WTC11 (cell line): ENCODE measurements around the gene RMRP. TPM values are rescaled to one million over a fixed set of nuclear protein-coding genes. Genes with fewer than 3 reads are reported as not detected.
A peak's percentile ranks its signal among the peaks of the same experiment; 100 is the strongest.

ENCODE experiments used
- ATAC-seq: fragments of 200-7000 bp; cut with Tn5 transposase; 2 replicates; pipeline ENCODE4 v1.10.0; 2021; ENCODE audit warnings: mild to moderate bottlenecking, moderate library complexity
- CTCF ChIA-PET: fragments of 300-600 bp; sonication (Branson Sonifier 250); formaldehyde crosslinking; loops from one replicate; lab custom pipeline; 2021; ENCODE audit warnings: antibody characterized with exemption; lab: Charles Lee
- POLR2A ChIA-PET: fragments of 350-600 bp; sonication (Branson Sonifier 250); formaldehyde crosslinking; loops from one replicate; lab custom pipeline; 2021; ENCODE audit warnings: antibody characterized with exemption; lab: Charles Lee
- DNase-seq: peaks from one replicate; pipeline ENCODE4 v3.0.0; 2021; ENCODE audit warnings: low spot score
- H3K27ac Mint-ChIP-seq: 2 replicates; pipeline ENCODE4 v1.8.0; 2021; ENCODE audit warnings: mixed read lengths
- H3K27me3 Mint-ChIP-seq: 2 replicates; pipeline ENCODE4 v1.8.0; 2021; ENCODE audit warnings: low read depth, mild to moderate bottlenecking, moderate library complexity, mixed read lengths
- H3K36me3 Mint-ChIP-seq: 2 replicates; pipeline ENCODE4 v1.8.0; 2021; ENCODE audit warnings: mixed read lengths
- H3K4me1 Mint-ChIP-seq: 2 replicates; pipeline ENCODE4 v1.8.0; 2022; ENCODE audit warnings: mixed read lengths
- H3K4me3 Mint-ChIP-seq: 2 replicates; pipeline ENCODE4 v1.8.0; 2021; ENCODE audit warnings: mild to moderate bottlenecking, moderate library complexity, mixed read lengths
- H3K9me3 Mint-ChIP-seq: 2 replicates; pipeline ENCODE4 v1.8.0; 2021; ENCODE audit warnings: mixed read lengths
- ELF4 ChIP-seq: sonication (generic); formaldehyde crosslinking; IDR thresholded peaks from 2 replicates; pipeline ENCODE4 v1.8.1; 2022; ENCODE audit warnings: low read depth, mild to moderate bottlenecking, moderate library complexity, missing genetic modification reagents
- FOXP1 ChIP-seq: sonication (generic); formaldehyde crosslinking; IDR thresholded peaks from 2 replicates; pipeline ENCODE4 v1.8.0; 2022; ENCODE audit warnings: missing genetic modification reagents, mild to moderate bottlenecking, moderate library complexity, borderline replicate concordance
- GRHL2 ChIP-seq: fragments of 250-450 bp; sonication (Bioruptor Pico); IDR thresholded peaks from 2 replicates; pipeline ENCODE4 v1.8.0; 2022; ENCODE audit warnings: mild to moderate bottlenecking, moderate library complexity; ENCODE audit not compliant: insufficient replicate concordance, severe bottlenecking
- HMGA2 ChIP-seq: fragments of 250-450 bp; sonication (Bioruptor Pico); IDR thresholded peaks from 2 replicates; pipeline ENCODE4 v1.4.0; 2021; ENCODE audit warnings: mild to moderate bottlenecking, moderate library complexity
- IRF2 ChIP-seq: sonication (generic); formaldehyde crosslinking; IDR thresholded peaks from 2 replicates; pipeline ENCODE4 v1.8.0; 2022; ENCODE audit warnings: low read depth, missing genetic modification reagents, borderline replicate concordance
- JAZF1 ChIP-seq: fragments of 250-450 bp; sonication (Bioruptor Pico); IDR thresholded peaks from 2 replicates; pipeline ENCODE4 v1.9.0; 2021; ENCODE audit warnings: moderate library complexity, mild to moderate bottlenecking, inconsistent platforms
- MXD4 ChIP-seq: fragments of 250-450 bp; sonication (Bioruptor Pico); IDR thresholded peaks from 2 replicates; pipeline ENCODE4 v1.8.0; 2021; ENCODE audit warnings: mild to moderate bottlenecking, moderate library complexity, borderline replicate concordance
- NR1H2 ChIP-seq: sonication (generic); formaldehyde crosslinking; IDR thresholded peaks from 2 replicates; pipeline ENCODE4 v1.9.0; 2021; ENCODE audit warnings: mild to moderate bottlenecking, moderate library complexity, missing genetic modification reagents
- TCF7 ChIP-seq: sonication (generic); formaldehyde crosslinking; IDR thresholded peaks from 2 replicates; pipeline ENCODE4 v1.8.0; 2022; ENCODE audit warnings: mild to moderate bottlenecking, low read depth, missing genetic modification reagents, moderate library complexity
- TEAD1 ChIP-seq: sonication (generic); formaldehyde crosslinking; IDR thresholded peaks from 2 replicates; pipeline ENCODE4 v1.8.0; 2022; ENCODE audit warnings: mild to moderate bottlenecking, missing genetic modification reagents
- ZNF219 ChIP-seq: sonication (generic); formaldehyde crosslinking; IDR thresholded peaks from 2 replicates; pipeline ENCODE4 v1.8.0; 2023; ENCODE audit warnings: missing genetic modification reagents, mild to moderate bottlenecking, borderline replicate concordance
- ZNF416 ChIP-seq: fragments of 250-450 bp; sonication (Bioruptor Pico); IDR thresholded peaks from 2 replicates; pipeline ENCODE4 v1.9.0; 2021; ENCODE audit warnings: mild to moderate bottlenecking, inconsistent platforms
- total RNA-seq: library from RNA; stranded (reverse); gene quantifications from 3 replicates; pipeline ENCODE4 v1.2.3, GENCODE V29; 2021
- TF ChIP-seq, protein P1 (sequence below): fragments of 200-600 bp; IDR thresholded peaks from 2 replicates; pipeline ENCODE4 v1.8.0; 2022; ENCODE audit warnings: antibody characterized with exemption
- TF ChIP-seq, protein P2 (sequence below): sonication (generic); formaldehyde crosslinking; IDR thresholded peaks from 2 replicates; pipeline ENCODE4 v1.8.1; 2022; ENCODE audit warnings: low read depth, mild to moderate bottlenecking, moderate library complexity, missing genetic modification reagents, borderline replicate concordance
- TF ChIP-seq, protein P3 (sequence below): fragments of 250-450 bp; sonication (Bioruptor Pico); IDR thresholded peaks from 2 replicates; pipeline ENCODE4 v1.9.0; 2021; ENCODE audit warnings: mild to moderate bottlenecking
- TF ChIP-seq, protein P4 (sequence below): sonication (generic); formaldehyde crosslinking; IDR thresholded peaks from 2 replicates; pipeline ENCODE4 v1.8.1; 2023; ENCODE audit warnings: mild to moderate bottlenecking, missing genetic modification reagents, moderate library complexity
- TF ChIP-seq, protein P5 (sequence below): sonication (generic); formaldehyde crosslinking; IDR thresholded peaks from 2 replicates; pipeline ENCODE4 v1.8.0; 2023; ENCODE audit warnings: missing genetic modification reagents, mild to moderate bottlenecking, borderline replicate concordance
- TF ChIP-seq, protein P6 (sequence below): fragments of 250-450 bp; sonication (Bioruptor Pico); conservative IDR thresholded peaks from 2 replicates; pipeline ENCODE4 v1.9.0; 2021; ENCODE audit warnings: mild to moderate bottlenecking
- TF ChIP-seq, protein P7 (sequence below): sonication (generic); formaldehyde crosslinking; IDR thresholded peaks from 2 replicates; pipeline ENCODE4 v1.8.1; 2023; ENCODE audit warnings: mild to moderate bottlenecking, moderate library complexity, missing genetic modification reagents

Gene RMRP
- total RNA-seq, 1 experiment from 2014 or later = 25,958 TPM

DNA sequence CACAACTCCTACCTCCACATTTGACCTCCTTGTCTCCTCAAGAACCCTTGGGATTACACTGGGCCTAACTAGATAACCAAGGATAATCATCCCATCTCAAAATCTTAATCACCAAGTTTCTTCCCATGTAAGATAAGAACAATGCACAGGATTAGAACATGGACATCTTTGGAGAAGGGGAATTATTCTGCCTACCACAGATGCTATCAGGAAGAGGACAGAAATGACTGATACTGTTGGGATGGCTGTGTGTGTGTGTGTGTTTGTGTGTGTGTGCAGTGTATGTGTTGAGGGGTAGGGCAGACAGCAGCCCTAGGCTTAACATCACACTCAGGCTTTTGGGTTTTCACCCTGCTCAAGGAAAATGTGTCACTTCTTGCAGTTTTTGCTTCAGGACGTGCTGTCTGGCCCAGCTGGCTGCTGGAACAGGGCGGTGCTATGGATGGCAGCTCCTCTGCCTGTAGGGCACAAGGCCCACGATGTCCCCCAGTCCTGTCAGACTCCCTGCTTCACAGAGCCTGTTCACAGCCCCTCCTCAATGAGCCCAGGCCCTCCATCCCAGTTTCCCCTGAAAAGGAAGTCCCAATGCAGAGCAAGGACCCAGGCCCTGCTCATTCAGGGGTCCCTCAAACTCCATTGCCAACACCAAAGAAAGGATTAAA is 23.7 kb upstream of the RMRP start:
- no peak for ATAC-seq
- Mint-ChIP-seq H3K27me3 (peaks cover 5% of the 10 kb centered on the region), H3K9me3 (no peaks in the 10 kb centered on the region), H3K4me3 (no peak overlapping the region), H3K27ac (peak overlapping the region; percentile 95; the same call in 1 of the 2 replicates), H3K36me3 (peaks cover 38% of the 10 kb centered on the region), H3K4me1 (peaks cover 11% of the 10 kb centered on the region)
- POLR2A ChIA-PET = interaction anchor here (1.0 to 1.9 kb wide), 4 partner anchors 9 to 46 kb away, joined by 4 to 14 read pairs (median 6); partner anchors contain the start of genes ARHGEF39 and TPM2
- no peak for DNase-seq
- CTCF ChIA-PET = interaction anchor here (0.9 to 2.4 kb wide), 9 partner anchors 7 to 782 kb away, joined by 3 to 24 read pairs (median 10); partner anchors contain the start of genes ARHGEF39, CCDC107, RMRP and TPM2
- TF ChIP-seq, protein P1, sequence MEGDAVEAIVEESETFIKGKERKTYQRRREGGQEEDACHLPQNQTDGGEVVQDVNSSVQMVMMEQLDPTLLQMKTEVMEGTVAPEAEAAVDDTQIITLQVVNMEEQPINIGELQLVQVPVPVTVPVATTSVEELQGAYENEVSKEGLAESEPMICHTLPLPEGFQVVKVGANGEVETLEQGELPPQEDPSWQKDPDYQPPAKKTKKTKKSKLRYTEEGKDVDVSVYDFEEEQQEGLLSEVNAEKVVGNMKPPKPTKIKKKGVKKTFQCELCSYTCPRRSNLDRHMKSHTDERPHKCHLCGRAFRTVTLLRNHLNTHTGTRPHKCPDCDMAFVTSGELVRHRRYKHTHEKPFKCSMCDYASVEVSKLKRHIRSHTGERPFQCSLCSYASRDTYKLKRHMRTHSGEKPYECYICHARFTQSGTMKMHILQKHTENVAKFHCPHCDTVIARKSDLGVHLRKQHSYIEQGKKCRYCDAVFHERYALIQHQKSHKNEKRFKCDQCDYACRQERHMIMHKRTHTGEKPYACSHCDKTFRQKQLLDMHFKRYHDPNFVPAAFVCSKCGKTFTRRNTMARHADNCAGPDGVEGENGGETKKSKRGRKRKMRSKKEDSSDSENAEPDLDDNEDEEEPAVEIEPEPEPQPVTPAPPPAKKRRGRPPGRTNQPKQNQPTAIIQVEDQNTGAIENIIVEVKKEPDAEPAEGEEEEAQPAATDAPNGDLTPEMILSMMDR = no peak
- TF ChIP-seq, protein P2, sequence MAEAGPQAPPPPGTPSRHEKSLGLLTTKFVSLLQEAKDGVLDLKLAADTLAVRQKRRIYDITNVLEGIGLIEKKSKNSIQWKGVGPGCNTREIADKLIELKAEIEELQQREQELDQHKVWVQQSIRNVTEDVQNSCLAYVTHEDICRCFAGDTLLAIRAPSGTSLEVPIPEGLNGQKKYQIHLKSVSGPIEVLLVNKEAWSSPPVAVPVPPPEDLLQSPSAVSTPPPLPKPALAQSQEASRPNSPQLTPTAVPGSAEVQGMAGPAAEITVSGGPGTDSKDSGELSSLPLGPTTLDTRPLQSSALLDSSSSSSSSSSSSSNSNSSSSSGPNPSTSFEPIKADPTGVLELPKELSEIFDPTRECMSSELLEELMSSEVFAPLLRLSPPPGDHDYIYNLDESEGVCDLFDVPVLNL (CRISPR knock-in tag) = no peak
- TF ChIP-seq TCF7 (CRISPR knock-in tag) (no peak), GRHL2 (CRISPR knock-in tag) (no peak), IRF2 (no peak), ZNF219 (CRISPR knock-in tag) (no peak), FOXP1 (CRISPR knock-in tag) (no peak), JAZF1 (CRISPR knock-in tag) (no peak), ELF4 (CRISPR knock-in tag) (no peak), MXD4 (CRISPR knock-in tag) (no peak), ZNF416 (CRISPR knock-in tag) (no peak), HMGA2 (CRISPR knock-in tag) (no peak), TEAD1 (CRISPR knock-in tag) (no peak), NR1H2 (CRISPR knock-in tag) (no peak)
- TF ChIP-seq, protein P3, sequence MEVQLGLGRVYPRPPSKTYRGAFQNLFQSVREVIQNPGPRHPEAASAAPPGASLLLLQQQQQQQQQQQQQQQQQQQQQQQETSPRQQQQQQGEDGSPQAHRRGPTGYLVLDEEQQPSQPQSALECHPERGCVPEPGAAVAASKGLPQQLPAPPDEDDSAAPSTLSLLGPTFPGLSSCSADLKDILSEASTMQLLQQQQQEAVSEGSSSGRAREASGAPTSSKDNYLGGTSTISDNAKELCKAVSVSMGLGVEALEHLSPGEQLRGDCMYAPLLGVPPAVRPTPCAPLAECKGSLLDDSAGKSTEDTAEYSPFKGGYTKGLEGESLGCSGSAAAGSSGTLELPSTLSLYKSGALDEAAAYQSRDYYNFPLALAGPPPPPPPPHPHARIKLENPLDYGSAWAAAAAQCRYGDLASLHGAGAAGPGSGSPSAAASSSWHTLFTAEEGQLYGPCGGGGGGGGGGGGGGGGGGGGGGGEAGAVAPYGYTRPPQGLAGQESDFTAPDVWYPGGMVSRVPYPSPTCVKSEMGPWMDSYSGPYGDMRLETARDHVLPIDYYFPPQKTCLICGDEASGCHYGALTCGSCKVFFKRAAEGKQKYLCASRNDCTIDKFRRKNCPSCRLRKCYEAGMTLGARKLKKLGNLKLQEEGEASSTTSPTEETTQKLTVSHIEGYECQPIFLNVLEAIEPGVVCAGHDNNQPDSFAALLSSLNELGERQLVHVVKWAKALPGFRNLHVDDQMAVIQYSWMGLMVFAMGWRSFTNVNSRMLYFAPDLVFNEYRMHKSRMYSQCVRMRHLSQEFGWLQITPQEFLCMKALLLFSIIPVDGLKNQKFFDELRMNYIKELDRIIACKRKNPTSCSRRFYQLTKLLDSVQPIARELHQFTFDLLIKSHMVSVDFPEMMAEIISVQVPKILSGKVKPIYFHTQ = no peak
- TF ChIP-seq, protein P4, sequence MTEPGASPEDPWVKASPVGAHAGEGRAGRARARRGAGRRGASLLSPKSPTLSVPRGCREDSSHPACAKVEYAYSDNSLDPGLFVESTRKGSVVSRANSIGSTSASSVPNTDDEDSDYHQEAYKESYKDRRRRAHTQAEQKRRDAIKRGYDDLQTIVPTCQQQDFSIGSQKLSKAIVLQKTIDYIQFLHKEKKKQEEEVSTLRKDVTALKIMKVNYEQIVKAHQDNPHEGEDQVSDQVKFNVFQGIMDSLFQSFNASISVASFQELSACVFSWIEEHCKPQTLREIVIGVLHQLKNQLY (CRISPR knock-in tag) = no peak
- TF ChIP-seq, protein P5, sequence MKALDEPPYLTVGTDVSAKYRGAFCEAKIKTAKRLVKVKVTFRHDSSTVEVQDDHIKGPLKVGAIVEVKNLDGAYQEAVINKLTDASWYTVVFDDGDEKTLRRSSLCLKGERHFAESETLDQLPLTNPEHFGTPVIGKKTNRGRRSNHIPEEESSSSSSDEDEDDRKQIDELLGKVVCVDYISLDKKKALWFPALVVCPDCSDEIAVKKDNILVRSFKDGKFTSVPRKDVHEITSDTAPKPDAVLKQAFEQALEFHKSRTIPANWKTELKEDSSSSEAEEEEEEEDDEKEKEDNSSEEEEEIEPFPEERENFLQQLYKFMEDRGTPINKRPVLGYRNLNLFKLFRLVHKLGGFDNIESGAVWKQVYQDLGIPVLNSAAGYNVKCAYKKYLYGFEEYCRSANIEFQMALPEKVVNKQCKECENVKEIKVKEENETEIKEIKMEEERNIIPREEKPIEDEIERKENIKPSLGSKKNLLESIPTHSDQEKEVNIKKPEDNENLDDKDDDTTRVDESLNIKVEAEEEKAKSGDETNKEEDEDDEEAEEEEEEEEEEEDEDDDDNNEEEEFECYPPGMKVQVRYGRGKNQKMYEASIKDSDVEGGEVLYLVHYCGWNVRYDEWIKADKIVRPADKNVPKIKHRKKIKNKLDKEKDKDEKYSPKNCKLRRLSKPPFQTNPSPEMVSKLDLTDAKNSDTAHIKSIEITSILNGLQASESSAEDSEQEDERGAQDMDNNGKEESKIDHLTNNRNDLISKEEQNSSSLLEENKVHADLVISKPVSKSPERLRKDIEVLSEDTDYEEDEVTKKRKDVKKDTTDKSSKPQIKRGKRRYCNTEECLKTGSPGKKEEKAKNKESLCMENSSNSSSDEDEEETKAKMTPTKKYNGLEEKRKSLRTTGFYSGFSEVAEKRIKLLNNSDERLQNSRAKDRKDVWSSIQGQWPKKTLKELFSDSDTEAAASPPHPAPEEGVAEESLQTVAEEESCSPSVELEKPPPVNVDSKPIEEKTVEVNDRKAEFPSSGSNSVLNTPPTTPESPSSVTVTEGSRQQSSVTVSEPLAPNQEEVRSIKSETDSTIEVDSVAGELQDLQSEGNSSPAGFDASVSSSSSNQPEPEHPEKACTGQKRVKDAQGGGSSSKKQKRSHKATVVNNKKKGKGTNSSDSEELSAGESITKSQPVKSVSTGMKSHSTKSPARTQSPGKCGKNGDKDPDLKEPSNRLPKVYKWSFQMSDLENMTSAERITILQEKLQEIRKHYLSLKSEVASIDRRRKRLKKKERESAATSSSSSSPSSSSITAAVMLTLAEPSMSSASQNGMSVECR (CRISPR knock-in tag) = no peak
- TF ChIP-seq, protein P6, sequence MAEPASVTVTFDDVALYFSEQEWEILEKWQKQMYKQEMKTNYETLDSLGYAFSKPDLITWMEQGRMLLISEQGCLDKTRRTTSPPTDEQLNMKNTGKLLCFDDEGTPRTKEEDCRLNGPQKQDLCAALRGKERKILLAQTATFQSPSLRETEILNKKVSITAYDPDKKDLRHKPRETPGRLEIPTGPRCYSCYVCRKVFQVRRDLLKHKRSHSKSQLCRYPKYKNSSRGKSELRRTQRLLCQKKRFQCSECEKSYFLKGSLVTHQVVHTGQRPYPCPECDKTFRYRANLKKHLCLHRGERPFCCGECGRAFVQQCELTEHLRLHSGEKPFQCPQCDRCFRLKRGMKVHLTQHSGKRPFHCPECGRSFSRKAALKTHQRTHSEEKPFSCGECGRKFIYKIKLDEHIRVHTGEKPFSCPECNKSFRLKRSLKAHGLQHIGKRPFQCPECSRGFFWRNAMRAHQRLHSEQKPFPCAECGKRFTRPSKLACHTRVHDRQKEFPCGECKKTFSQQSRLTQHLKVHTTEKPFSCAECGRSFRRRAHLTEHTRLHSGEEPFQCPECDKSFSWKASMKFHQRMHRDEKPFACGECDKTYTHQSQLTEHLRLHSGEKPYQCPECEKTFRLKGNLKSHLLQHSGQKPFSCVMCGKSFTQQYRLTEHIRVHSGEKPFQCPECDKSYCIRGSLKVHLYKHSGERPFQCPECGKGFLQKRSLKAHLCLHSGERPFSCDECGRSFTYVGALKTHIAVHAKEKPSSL (CRISPR knock-in tag) = no peak
- TF ChIP-seq, protein P7, sequence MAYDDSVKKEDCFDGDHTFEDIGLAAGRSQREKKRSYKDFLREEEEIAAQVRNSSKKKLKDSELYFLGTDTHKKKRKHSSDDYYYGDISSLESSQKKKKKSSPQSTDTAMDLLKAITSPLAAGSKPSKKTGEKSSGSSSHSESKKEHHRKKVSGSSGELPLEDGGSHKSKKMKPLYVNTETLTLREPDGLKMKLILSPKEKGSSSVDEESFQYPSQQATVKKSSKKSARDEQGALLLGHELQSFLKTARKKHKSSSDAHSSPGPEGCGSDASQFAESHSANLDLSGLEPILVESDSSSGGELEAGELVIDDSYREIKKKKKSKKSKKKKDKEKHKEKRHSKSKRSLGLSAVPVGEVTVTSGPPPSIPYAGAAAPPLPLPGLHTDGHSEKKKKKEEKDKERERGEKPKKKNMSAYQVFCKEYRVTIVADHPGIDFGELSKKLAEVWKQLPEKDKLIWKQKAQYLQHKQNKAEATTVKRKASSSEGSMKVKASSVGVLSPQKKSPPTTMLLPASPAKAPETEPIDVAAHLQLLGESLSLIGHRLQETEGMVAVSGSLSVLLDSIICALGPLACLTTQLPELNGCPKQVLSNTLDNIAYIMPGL (CRISPR knock-in tag) = no peak
